CD4-positive, CD25-positive, alpha-beta regulatory T cell (primary cell): ENCODE data around the gene TREML4. TPM values are rescaled to one million over a fixed set of nuclear protein-coding genes. Genes with fewer than 3 reads are reported as not detected.

Experiments
- ATAC-seq, 2 donors: fragments of 150-1000 bp; cut with Tn5 transposase; one replicate each; pipeline ENCODE4 v1.10.0; 2021; ENCODE audit warnings: low read depth in 2 of 2, moderate number of reproducible peaks in 2 of 2, moderate library complexity in 1 of 2
- DNase-seq, 3 donors: peaks; one replicate each; pipeline versions ENCODE4 v3.0.0 to v3.0.0-alpha.2; 2012 to 2022; ENCODE audit warnings: mixed read lengths in 1 of 3
- H3K27ac ChIP-seq: one replicate; pipeline ENCODE4 v1.7.0; 2013; ENCODE audit warnings: mild to moderate bottlenecking, low read length; ENCODE audit not compliant: insufficient read depth, poor library complexity, severe bottlenecking
- H3K27me3 ChIP-seq: one replicate; pipeline ENCODE4 v1.7.0; 2013; ENCODE audit warnings: low read length; ENCODE audit not compliant: control insufficient read depth, insufficient read depth
- H3K36me3 ChIP-seq: one replicate; pipeline ENCODE4 v1.7.0; 2013; ENCODE audit warnings: mild to moderate bottlenecking, low read length, moderate library complexity; ENCODE audit not compliant: control insufficient read depth, insufficient read depth
- H3K4me1 ChIP-seq: 2 replicates; pipeline ENCODE4 v1.7.0; 2013; ENCODE audit warnings: mild to moderate bottlenecking, low read length; ENCODE audit not compliant: insufficient read depth, control insufficient read depth, poor library complexity, severe bottlenecking
- H3K4me3 ChIP-seq: one replicate; pipeline ENCODE4 v1.7.0; 2013; ENCODE audit warnings: low read depth, mild to moderate bottlenecking, low read length, moderate library complexity
- H3K9me3 ChIP-seq, 2 experiments: 1 replicate in 1 of 2; 2 replicates in 1 of 2; pipeline ENCODE4 v1.7.0; 2013; ENCODE audit warnings: low read length in 2 of 2, mild to moderate bottlenecking in 1 of 2, moderate library complexity in 1 of 2; ENCODE audit not compliant: control insufficient read depth in 2 of 2
- H3K27ac Mint-ChIP-seq, 3 donors: one replicate each; pipeline ENCODE4 v1.8.0; 2020 to 2022; ENCODE audit warnings: mild to moderate bottlenecking in 3 of 3, mixed read lengths in 3 of 3, moderate library complexity in 2 of 3
- H3K27me3 Mint-ChIP-seq: one replicate; pipeline ENCODE4 v1.8.0; 2022; ENCODE audit warnings: mild to moderate bottlenecking, mixed read lengths
- H3K36me3 Mint-ChIP-seq: one replicate; pipeline ENCODE4 v1.8.0; 2020; ENCODE audit warnings: mixed read lengths
- H3K4me1 Mint-ChIP-seq, 4 donors: one replicate each; pipeline ENCODE4 v1.8.0; 2020 to 2022; ENCODE audit warnings: mixed read lengths in 4 of 4, mild to moderate bottlenecking in 1 of 4
- H3K4me3 Mint-ChIP-seq, 4 donors: one replicate each; pipeline ENCODE4 v1.8.0; 2020 to 2022; ENCODE audit warnings: mild to moderate bottlenecking in 4 of 4, mixed read lengths in 4 of 4, moderate library complexity in 3 of 4
- H3K9me3 Mint-ChIP-seq, 7 donors: one replicate each; pipeline ENCODE4 v1.8.0; 2020 to 2022; ENCODE audit warnings: mixed read lengths in 7 of 7, mild to moderate bottlenecking in 3 of 7, moderate library complexity in 2 of 7
- polyA plus RNA-seq, 4 donors: library from polyadenylated mRNA; unstranded; fragments of 300-500 nt; fragmentation: Illumina TruSeq; gene quantifications; one replicate each; pipeline ENCODE4 v1.2.3, GENCODE V29; 2021
- total RNA-seq: library from RNA; stranded (reverse); gene quantifications from one replicate; pipeline ENCODE4 v1.2.3, GENCODE V29; 2022

The TREML4 gene
- total and polyA plus RNA-seq, 5 donors from 2014 or later: not detected

DNA sequence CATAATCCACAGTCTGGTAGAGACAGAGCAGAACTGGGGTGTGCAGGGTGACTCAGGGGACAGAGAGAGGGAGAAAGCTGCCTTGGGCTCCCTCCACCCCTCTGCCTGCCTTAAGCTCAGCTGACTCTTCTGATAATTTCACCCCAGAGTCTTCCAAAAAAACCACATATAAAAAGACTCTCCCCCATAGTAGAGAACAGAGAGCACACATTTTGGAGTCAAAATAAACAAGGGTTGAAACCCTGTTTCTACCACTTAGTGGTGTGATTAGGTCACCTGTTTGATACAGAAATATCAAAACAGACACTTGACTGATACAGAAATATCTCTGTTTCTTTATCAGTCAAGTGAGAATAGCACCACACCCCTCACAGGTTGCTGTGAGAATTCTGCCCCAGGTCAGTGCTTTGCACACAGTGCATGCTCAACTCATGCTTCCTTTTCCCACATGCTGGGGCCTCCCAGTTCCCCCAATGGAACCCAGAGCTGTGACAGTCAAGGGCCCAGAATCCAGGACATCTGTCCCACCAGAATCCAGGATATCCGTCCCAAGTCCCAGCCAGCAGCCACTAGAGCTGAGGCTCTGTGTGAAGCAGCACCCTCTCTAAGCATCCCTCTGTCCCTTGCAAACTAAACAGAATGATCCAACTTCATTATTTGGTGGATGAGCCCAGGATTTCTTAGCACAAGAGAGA is 28.4 kb upstream of the TREML4 start:
- peak overlapping the region; percentile 47 to 86 (median 76) for H3K4me3 Mint-ChIP-seq
- H3K27me3 Mint-ChIP-seq: peaks cover 5% of the 10 kb centered on the region
- H3K27ac ChIP-seq: peak overlapping the region; percentile 91
- H3K9me3 ChIP-seq: no peaks in the 10 kb centered on the region
- H3K9me3 Mint-ChIP-seq: no peaks in the 10 kb centered on the region
- DNase-seq (peak in 2 of 3 donors; percentile 42 to 76), ATAC-seq (peak; percentile 53 to 54)
- peak overlapping the region; percentile 98 to 99 (median 98) for H3K27ac Mint-ChIP-seq
- H3K27me3 ChIP-seq: no peaks in the 10 kb centered on the region
- H3K36me3 ChIP-seq: no peaks in the 10 kb centered on the region
- H3K36me3 Mint-ChIP-seq: peaks cover 11% of the 10 kb centered on the region
- H3K4me1 Mint-ChIP-seq: peaks cover 5 to 88% (median 64%) of the 10 kb centered on the region in 4 donors
- H3K4me1 ChIP-seq: peaks cover 49% of the 10 kb centered on the region
- H3K4me3 ChIP-seq: peak overlapping the region; percentile 64

DNA sequence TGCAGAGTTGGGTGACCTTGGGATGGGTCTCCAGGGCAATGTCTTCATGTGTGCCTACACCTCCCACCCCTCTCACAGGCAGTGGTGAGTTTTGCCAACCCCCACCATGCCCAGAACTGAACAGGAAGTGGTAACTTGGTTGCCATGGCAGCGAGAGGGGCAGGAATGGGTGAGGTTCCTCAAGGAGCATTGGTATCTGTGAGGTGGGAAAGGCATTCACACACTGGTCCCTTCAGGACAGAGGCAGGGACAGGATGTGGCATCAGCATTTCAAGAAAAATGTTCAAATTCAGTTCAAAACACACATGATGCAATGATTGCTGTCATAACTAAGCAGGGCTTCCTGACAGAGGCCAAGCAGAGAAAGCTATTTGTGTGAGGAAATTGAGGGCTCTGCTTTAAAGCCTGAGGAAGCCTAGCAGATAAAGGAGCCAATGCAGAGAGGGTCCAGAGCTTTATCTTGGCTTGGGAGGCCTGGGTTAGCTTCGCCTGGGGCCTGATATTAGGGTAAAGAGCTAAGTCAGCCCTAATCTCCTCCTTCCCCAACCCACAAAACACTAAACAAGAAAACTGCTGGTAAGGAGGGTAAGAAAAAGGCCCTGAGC is 27.8 kb upstream of the TREML4 start:
- H3K36me3 ChIP-seq: no peaks in the 10 kb centered on the region
- DNase-seq (peak; percentile 15 to 93 (median 73)), ATAC-seq (peak; percentile 66 to 71)
- H3K9me3 ChIP-seq: no peaks in the 10 kb centered on the region
- peak overlapping the region; percentile 47 to 86 (median 76) for H3K4me3 Mint-ChIP-seq
- no peaks in the 10 kb centered on the region for H3K27me3 ChIP-seq
- peaks cover 5 to 85% (median 60%) of the 10 kb centered on the region in 4 donors for H3K4me1 Mint-ChIP-seq
- no peaks in the 10 kb centered on the region for H3K9me3 Mint-ChIP-seq
- peak overlapping the region; percentile 98 to 99 (median 98) for H3K27ac Mint-ChIP-seq
- peak overlapping the region; percentile 91 for H3K27ac ChIP-seq
- H3K27me3 Mint-ChIP-seq: peaks cover 5% of the 10 kb centered on the region
- peaks cover 49% of the 10 kb centered on the region for H3K4me1 ChIP-seq
- peaks cover 7% of the 10 kb centered on the region for H3K36me3 Mint-ChIP-seq
- H3K4me3 ChIP-seq: peak overlapping the region; percentile 64

GRCh38 chr6:41200901-41201763 is 27.0 kb upstream of the TREML4 start, which contains the start of gene TREML2:
Gene TREML2, minus strand, starts transcription at chr6:41201149. Its CDS starts 141 bp downstream, at chr6:41201008.
- ATAC-seq (peak; percentile 10 to 13), DNase-seq (peak in 1 of 3 donors; percentile 82)
- Histone ChIP-seq H3K4me3 (peak within 1 kb of the TSS; percentile 64), H3K27ac (peak within 1 kb of the TSS; percentile 91), H3K9me3 (no peaks in the 10 kb centered on the region), H3K27me3 (no peaks in the 10 kb centered on the region), H3K4me1 (peaks cover 49% of the 10 kb centered on the region), H3K36me3 (no peaks in the 10 kb centered on the region)
- Mint-ChIP-seq H3K27ac (peak within 1 kb of the TSS; percentile 98 to 99 (median 98)), H3K36me3 (peaks cover 7% of the 10 kb centered on the region), H3K4me1 (peaks cover 5 to 81% (median 59%) of the 10 kb centered on the region in 4 donors), H3K27me3 (peaks cover 5% of the 10 kb centered on the region), H3K4me3 (peak within 1 kb of the TSS; percentile 67 to 86 (median 84)), H3K9me3 (no peaks in the 10 kb centered on the region)

DNA sequence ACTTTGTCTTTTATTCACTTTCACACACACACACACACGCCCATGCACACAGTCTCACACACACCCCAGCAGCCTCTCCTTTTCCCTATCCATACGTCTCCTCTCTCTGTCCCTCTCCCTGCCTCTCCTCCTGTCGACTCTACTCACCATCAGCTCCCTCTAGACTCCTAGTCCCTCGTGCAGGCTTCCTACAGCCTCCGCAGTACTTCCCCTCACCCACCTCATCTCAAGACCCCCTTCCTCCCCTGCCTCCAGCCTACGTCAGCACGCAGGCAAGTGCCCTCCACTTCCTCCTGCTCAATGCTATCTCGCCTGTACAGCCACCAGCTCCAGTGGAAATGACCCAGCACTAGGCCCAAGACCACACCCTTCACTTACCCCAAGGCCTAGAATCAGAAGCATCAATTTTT is 26.4 kb upstream of the TREML4 start:
- peaks cover 3% of the 10 kb centered on the region for H3K27me3 Mint-ChIP-seq

GRCh38 chr6:41204156-41204555 is 24.0 kb upstream of the TREML4 start:
- no peak overlapping the region for H3K27ac ChIP-seq
- H3K27me3 Mint-ChIP-seq: no peaks in the 10 kb centered on the region
- no peaks in the 10 kb centered on the region for H3K27me3 ChIP-seq
- DNase-seq: no peak
- H3K4me3 Mint-ChIP-seq: no peak overlapping the region
- no peak for ATAC-seq
- H3K9me3 ChIP-seq: no peaks in the 10 kb centered on the region
- no peaks in the 10 kb centered on the region for H3K36me3 ChIP-seq
- H3K4me3 ChIP-seq: no peak overlapping the region
- peaks cover 4% of the 10 kb centered on the region for H3K36me3 Mint-ChIP-seq
- H3K27ac Mint-ChIP-seq: peak overlapping the region; percentile 21 to 99 (median 47)
- H3K4me1 ChIP-seq: peaks cover 41% of the 10 kb centered on the region
- peaks cover 0 to 1% (median 0%) of the 10 kb centered on the region in 7 donors for H3K9me3 Mint-ChIP-seq
- peaks cover 5 to 54% (median 49%) of the 10 kb centered on the region in 4 donors for H3K4me1 Mint-ChIP-seq

More for the DNA sequence above, 26.4 kb upstream of the TREML4 start:
- peaks cover 5 to 75% (median 56%) of the 10 kb centered on the region in 4 donors for H3K4me1 Mint-ChIP-seq
- ATAC-seq (no peak), DNase-seq (no peak)
- no peaks in the 10 kb centered on the region for H3K27me3 ChIP-seq
- H3K4me1 ChIP-seq: peaks cover 49% of the 10 kb centered on the region
- peak overlapping the region; percentile 98 to 99 (median 98) for H3K27ac Mint-ChIP-seq
- peak overlapping the region; percentile 91 for H3K27ac ChIP-seq
- H3K4me3 Mint-ChIP-seq: peak overlapping the region; percentile 67 to 86 (median 84)
- H3K9me3 ChIP-seq: no peaks in the 10 kb centered on the region
- H3K36me3 Mint-ChIP-seq: peaks cover 1% of the 10 kb centered on the region
- peak overlapping the region; percentile 63 for H3K4me3 ChIP-seq
- H3K36me3 ChIP-seq: no peaks in the 10 kb centered on the region
- no peaks in the 10 kb centered on the region for H3K9me3 Mint-ChIP-seq

GRCh38 chr6:41208439-41209106 is 19.6 kb upstream of the TREML4 start:
- H3K4me1 Mint-ChIP-seq: peaks cover 0 to 21% (median 13%) of the 10 kb centered on the region in 4 donors
- peak overlapping the region in 2 of 3 donors; percentile 46 to 47 for H3K27ac Mint-ChIP-seq
- H3K27ac ChIP-seq: no peak overlapping the region
- DNase-seq: no peak
- H3K36me3 Mint-ChIP-seq: peaks cover 4% of the 10 kb centered on the region
- H3K27me3 ChIP-seq: peaks cover 8% of the 10 kb centered on the region
- no peaks in the 10 kb centered on the region for H3K9me3 ChIP-seq
- H3K4me3 Mint-ChIP-seq: no peak overlapping the region
- no peak for ATAC-seq
- H3K9me3 Mint-ChIP-seq: peaks cover 0 to 3% (median 0%) of the 10 kb centered on the region in 7 donors
- H3K4me1 ChIP-seq: no peaks in the 10 kb centered on the region
- H3K36me3 ChIP-seq: no peaks in the 10 kb centered on the region
- no peak overlapping the region for H3K4me3 ChIP-seq
- peaks cover 16% of the 10 kb centered on the region for H3K27me3 Mint-ChIP-seq
